ENCODE data around the gene LRRC3C.

Gene LRRC3C

DNA sequence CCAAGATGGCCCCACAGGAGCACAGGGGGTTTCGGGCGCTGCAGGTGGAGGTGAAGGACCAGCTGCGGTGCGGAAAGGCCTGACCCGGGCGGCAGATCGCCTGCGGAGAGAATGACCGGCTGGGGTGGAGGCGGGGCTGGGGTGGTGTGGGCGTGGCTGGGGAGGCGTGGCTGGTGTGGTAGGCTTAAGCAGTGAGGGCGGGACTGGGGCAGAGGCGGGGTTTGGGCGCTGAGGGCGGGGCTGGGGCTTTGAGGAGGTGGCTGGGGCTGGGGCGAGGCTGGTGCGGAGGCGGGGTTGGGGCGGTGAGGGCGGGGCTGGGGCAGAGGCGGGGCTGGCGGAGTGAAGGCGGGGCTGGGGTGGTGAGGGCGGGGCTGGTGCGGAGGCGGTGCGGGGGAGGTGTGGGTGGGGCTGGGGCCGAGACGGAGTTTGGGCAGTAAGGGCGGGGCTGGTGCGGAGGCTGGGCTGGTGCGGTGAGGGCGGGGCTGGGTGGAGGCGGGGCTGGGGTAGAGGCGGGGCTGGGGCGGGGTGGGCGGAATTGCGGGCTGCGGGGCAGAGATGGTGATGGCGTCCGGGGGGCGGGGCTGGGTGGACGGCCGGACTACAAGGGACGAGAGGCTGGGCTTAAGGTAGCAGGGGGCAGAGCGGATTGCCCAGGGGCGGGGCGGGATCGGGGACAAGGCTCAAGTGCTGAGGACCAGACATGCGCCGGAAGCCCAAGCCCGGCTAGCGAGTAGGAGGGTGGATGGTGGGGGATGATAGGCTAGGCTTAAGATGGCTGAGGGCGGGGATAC is 25.3 kb downstream of the LRRC3C start:
- POLR2A ChIA-PET, result interaction anchor here (0.5 to 3.3 kb wide), 11 partner anchors 15 to 1093 kb away, joined by 3 to 41 read pairs (median 3); partner anchors contain the start of genes LRRC3C, ORMDL3 and PSMD3
- Histone ChIP-seq H3K4me1 (ENCODE audit: control insufficient read depth, insufficient read depth, low read length) (peaks cover 3% of the 10 kb centered on the region), H3K9me3 (ENCODE audit: control insufficient read depth, insufficient read depth, low read depth, low read length) (no peaks in the 10 kb centered on the region), H3K4me3 (ENCODE audit: low read depth, low read length) (peak overlapping the region; percentile 31), H3K27ac (ENCODE audit: extremely low read depth, low read depth, low read length) (peak overlapping the region; percentile 70; the same call in 1 of the 2 replicates), H3K36me3 (ENCODE audit: control insufficient read depth in 2 of 2, insufficient read depth in 1 of 2, low read length in 2 of 2) (no peaks in the 10 kb centered on the region)
- TF ChIP-seq ZNF148 (tag by site-specific recombination; IDR thresholded peaks at IDR 0.05; ENCODE audit: borderline replicate concordance) (no peak), KLF16 (tag by site-specific recombination; IDR thresholded peaks at IDR 0.05) (peak; percentile 47; the same call in 1 of the 2 replicates), ZIC2 (tag by site-specific recombination; IDR thresholded peaks at IDR 0.05) (peak; percentile 72), GLIS1 (tag by site-specific recombination; IDR thresholded peaks at IDR 0.05) (peak; percentile 64), ZNF561 (tag by site-specific recombination; IDR thresholded peaks at IDR 0.05; ENCODE audit: borderline replicate concordance) (no peak), SP7 (tag by site-specific recombination; IDR thresholded peaks at IDR 0.05) (peak; percentile 55; the same call in 1 of the 2 replicates), ZBTB17 (tag by site-specific recombination; IDR thresholded peaks at IDR 0.05) (peak; percentile 87; the same call in 1 of the 2 replicates), ZFHX2 (tag by site-specific recombination; conservative IDR thresholded peaks at IDR 0.05) (peak; percentile 83), EGR2 (tag by site-specific recombination; IDR thresholded peaks at IDR 0.05; ENCODE audit: low read depth) (peak; percentile 83), SP3 (tag by site-specific recombination; IDR thresholded peaks at IDR 0.05) (peak; percentile 90), ZNF133 (tag by site-specific recombination; IDR thresholded peaks at IDR 0.05) (no peak), KLF7 (tag by site-specific recombination; IDR thresholded peaks at IDR 0.05; ENCODE audit: borderline replicate concordance) (no peak), KLF10 (tag by site-specific recombination; IDR thresholded peaks at IDR 0.05) (peak; percentile 11; the same call in 1 of the 2 replicates), KLF9 (tag by site-specific recombination; IDR thresholded peaks at IDR 0.05; ENCODE audit: low read depth) (peak; percentile 97), ZNF596 (tag by site-specific recombination; IDR thresholded peaks at IDR 0.05) (no peak), GLIS2 (tag by site-specific recombination; IDR thresholded peaks at IDR 0.05) (peak; percentile 77), KLF8 (tag by site-specific recombination; IDR thresholded peaks at IDR 0.05) (peak; percentile 57), KLF1 (tag by site-specific recombination; IDR thresholded peaks at IDR 0.05) (peak; percentile 85), HIC1 (tag by site-specific recombination; IDR thresholded peaks at IDR 0.05) (peak; percentile 94), SP2 (tag by site-specific recombination; IDR thresholded peaks at IDR 0.05) (peak; percentile 95), ZBTB8A (tag by site-specific recombination; IDR thresholded peaks at IDR 0.05) (no peak), TRIM28 (IDR thresholded peaks at IDR 0.05; ENCODE audit: borderline replicate concordance, low read length) (no peak), YY1 (tag by site-specific recombination; IDR thresholded peaks at IDR 0.05) (peak; percentile 62; the same call in 1 of the 2 replicates), ZNF114 (tag by site-specific recombination; IDR thresholded peaks at IDR 0.05) (no peak)
- TF ChIP-seq, protein P1, sequence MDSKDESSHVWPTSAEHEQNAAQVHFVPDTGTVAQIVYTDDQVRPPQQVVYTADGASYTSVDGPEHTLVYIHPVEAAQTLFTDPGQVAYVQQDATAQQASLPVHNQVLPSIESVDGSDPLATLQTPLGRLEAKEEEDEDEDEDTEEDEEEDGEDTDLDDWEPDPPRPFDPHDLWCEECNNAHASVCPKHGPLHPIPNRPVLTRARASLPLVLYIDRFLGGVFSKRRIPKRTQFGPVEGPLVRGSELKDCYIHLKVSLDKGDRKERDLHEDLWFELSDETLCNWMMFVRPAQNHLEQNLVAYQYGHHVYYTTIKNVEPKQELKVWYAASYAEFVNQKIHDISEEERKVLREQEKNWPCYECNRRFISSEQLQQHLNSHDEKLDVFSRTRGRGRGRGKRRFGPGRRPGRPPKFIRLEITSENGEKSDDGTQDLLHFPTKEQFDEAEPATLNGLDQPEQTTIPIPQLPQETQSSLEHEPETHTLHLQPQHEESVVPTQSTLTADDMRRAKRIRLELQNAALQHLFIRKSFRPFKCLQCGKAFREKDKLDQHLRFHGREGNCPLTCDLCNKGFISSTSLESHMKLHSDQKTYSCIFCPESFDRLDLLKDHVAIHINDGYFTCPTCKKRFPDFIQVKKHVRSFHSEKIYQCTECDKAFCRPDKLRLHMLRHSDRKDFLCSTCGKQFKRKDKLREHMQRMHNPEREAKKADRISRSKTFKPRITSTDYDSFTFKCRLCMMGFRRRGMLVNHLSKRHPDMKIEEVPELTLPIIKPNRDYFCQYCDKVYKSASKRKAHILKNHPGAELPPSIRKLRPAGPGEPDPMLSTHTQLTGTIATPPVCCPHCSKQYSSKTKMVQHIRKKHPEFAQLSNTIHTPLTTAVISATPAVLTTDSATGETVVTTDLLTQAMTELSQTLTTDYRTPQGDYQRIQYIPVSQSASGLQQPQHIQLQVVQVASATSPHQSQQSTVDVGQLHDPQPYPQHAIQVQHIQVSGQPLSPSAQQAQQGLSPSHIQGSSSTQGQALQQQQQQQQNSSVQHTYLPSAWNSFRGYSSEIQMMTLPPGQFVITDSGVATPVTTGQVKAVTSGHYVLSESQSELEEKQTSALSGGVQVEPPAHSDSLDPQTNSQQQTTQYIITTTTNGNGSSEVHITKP (tag by site-specific recombination; IDR thresholded peaks at IDR 0.05), result peak; percentile 87
- TF ChIP-seq, protein P2, sequence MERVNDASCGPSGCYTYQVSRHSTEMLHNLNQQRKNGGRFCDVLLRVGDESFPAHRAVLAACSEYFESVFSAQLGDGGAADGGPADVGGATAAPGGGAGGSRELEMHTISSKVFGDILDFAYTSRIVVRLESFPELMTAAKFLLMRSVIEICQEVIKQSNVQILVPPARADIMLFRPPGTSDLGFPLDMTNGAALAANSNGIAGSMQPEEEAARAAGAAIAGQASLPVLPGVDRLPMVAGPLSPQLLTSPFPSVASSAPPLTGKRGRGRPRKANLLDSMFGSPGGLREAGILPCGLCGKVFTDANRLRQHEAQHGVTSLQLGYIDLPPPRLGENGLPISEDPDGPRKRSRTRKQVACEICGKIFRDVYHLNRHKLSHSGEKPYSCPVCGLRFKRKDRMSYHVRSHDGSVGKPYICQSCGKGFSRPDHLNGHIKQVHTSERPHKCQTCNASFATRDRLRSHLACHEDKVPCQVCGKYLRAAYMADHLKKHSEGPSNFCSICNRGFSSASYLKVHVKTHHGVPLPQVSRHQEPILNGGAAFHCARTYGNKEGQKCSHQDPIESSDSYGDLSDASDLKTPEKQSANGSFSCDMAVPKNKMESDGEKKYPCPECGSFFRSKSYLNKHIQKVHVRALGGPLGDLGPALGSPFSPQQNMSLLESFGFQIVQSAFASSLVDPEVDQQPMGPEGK (tag by site-specific recombination; IDR thresholded peaks at IDR 0.05), result peak; percentile 76
- CTCF ChIA-PET, result interaction anchor here (1.0 to 5.7 kb wide), 2 partner anchors 13 to 406 kb away, joined by 3 to 35 read pairs; no protein-coding TSS in a partner anchor
